Muscle of leg (tissue), 11 donors: ENCODE data around the gene MAN2A2. TPM values are rescaled to one million over a fixed set of nuclear protein-coding genes. Genes with fewer than 3 reads are reported as not detected.

ENCODE experiments used
- DNase-seq: peaks from one replicate; pipeline ENCODE4 v3.0.0; 2013
- H3K27ac ChIP-seq: one replicate; pipeline ENCODE4 v1.5.1; 2013; ENCODE audit warnings: mild to moderate bottlenecking, low read length, control low read depth
- H3K27me3 ChIP-seq: one replicate; pipeline ENCODE4 v1.6.1; 2013; ENCODE audit warnings: low read length; ENCODE audit not compliant: control insufficient read depth, insufficient read depth
- H3K36me3 ChIP-seq: one replicate; pipeline ENCODE4 v1.6.1; 2013; ENCODE audit warnings: low read length; ENCODE audit not compliant: control insufficient read depth, insufficient read depth
- H3K4me1 ChIP-seq: one replicate; pipeline ENCODE4 v1.6.1; 2013; ENCODE audit warnings: low read length; ENCODE audit not compliant: control insufficient read depth, insufficient read depth
- H3K4me3 ChIP-seq: one replicate; pipeline ENCODE4 v1.5.1; 2013; ENCODE audit warnings: low read length, control low read depth
- H3K9me3 ChIP-seq: replicated peaks from 2 replicates; pipeline ENCODE4 v1.6.1; 2013; ENCODE audit warnings: low read depth, low read length; ENCODE audit not compliant: control insufficient read depth
- WGBS: methylation state at CpG from one replicate; pipeline ENCODE4 v1.1.5; 2013; ENCODE audit warnings: missing lambda C conversion rate; ENCODE audit not compliant: insufficient coverage; 5-methylcytosine and 5-hydroxymethylcytosine counted together
- polyA plus RNA-seq, 8 donors: library from polyadenylated mRNA; unstranded; fragments of 120-200 nt; gene quantifications; one replicate each; pipeline versions ENCODE4 v1.2.1 to v1.2.3, GENCODE V29; 2013; ENCODE audit warnings: inconsistent platforms in 1 of 8, low replicate concordance in 1 of 8; ENCODE audit not compliant: insufficient read length in 8 of 8, insufficient read depth in 1 of 8
- total RNA-seq: library from RNA; stranded (reverse); fragments of 120-200 nt; gene quantifications from one replicate; pipeline ENCODE4 v1.2.4, GENCODE V29; 2013

Gene MAN2A2
- total and polyA plus RNA-seq, 9 donors = 9.2 to 40.3 (median 28.5) TPM

DNA sequence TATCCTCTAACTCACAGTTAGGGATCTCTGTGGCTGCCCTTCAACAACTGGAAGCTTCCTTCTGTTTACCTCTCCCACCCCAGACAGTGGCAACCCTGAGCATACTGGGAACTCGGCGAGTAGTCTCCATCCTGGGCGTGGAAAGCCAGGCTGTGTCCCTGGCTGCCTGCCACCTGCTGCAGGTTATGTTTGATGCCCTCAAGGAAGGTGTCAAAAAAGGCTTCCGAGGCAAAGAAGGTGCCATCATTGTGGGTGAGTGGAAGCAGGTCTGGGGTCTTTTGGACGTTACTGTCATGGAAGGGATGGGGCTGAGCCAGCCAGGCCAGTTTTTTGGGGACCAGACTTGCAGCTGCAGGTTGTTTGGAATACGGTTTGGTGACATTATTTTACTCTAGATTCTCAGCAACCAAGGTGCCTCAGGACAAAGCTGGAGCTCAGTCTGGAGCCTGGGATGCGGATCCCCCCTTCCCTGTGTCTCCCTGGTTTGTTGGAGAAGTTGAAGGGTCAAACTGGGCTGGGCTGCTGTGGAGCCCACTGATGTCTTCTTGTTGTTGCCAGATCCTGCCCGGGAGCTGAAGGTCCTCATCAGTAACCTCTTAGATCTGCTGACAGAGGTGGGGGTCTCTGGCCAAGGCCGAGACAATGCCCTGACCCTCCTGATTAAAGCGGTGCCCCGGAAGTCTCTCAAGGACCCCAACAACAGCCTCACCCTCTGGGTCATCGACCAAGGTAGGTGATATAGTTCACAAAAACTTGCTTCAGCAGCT lies 39.4 kb downstream of the MAN2A2 start:
- H3K4me3 ChIP-seq = no peak overlapping the region
- H3K9me3 ChIP-seq = no peaks in the 10 kb centered on the region
- WGBS = 96% methylated on average over 7 of the region's 12 CpGs
- DNase-seq = no peak
- no peaks in the 10 kb centered on the region for H3K4me1 ChIP-seq
- H3K27me3 ChIP-seq = no peaks in the 10 kb centered on the region
- no peak overlapping the region for H3K27ac ChIP-seq
- peaks cover 85% of the 10 kb centered on the region for H3K36me3 ChIP-seq

DNA sequence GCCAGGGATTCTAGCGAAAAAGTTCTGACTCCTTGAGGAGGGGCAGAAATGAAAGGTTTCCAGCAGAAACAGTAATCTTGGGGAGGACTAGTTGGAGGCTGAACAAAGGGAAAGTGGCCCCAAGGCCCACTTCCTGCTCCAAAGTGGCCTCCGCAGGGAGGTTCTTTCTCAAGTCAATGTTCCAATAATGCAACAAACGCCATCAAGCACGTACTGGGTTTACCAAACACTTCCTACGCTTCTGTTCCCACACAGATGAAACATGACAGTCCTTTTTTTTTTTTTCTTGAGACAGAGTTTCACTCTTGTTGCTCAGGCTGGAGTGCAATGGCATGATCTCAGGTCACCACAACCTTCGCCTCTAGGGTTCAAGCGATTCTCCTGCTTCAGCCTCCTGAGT lies 42.0 kb downstream of the MAN2A2 start:
- no peak for DNase-seq
- WGBS = 68% methylated on average over 5 of the region's 7 CpGs
- Histone ChIP-seq H3K4me1 (no peaks in the 10 kb centered on the region), H3K27ac (no peak overlapping the region), H3K9me3 (no peaks in the 10 kb centered on the region), H3K4me3 (no peak overlapping the region), H3K36me3 (peaks cover 85% of the 10 kb centered on the region), H3K27me3 (no peaks in the 10 kb centered on the region)

DNA sequence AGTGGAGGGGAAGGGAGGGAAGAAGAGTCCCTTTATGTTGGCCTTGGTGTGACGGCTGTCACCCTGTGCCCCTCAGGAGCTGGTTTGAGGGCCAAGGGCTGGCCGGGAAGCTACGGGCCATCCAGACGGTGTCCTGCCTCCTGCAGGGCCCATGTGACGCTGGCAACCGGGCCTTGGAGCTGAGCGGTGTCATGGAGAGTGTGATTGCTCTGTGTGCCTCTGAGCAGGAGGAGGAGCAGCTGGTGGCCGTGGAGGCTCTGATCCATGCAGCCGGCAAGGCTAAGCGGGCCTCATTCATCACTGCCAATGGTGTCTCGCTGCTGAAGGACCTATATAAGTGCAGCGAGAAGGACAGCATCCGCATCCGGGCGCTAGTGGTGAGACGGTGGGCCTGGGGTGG lies 43.4 kb downstream of the MAN2A2 start:
- Histone ChIP-seq H3K4me3 (no peak overlapping the region), H3K9me3 (no peaks in the 10 kb centered on the region), H3K4me1 (no peaks in the 10 kb centered on the region), H3K36me3 (peaks cover 86% of the 10 kb centered on the region), H3K27me3 (no peaks in the 10 kb centered on the region), H3K27ac (no peak overlapping the region)
- no peak for DNase-seq
- WGBS = 95% methylated on average over 11 of the region's 16 CpGs

DNA sequence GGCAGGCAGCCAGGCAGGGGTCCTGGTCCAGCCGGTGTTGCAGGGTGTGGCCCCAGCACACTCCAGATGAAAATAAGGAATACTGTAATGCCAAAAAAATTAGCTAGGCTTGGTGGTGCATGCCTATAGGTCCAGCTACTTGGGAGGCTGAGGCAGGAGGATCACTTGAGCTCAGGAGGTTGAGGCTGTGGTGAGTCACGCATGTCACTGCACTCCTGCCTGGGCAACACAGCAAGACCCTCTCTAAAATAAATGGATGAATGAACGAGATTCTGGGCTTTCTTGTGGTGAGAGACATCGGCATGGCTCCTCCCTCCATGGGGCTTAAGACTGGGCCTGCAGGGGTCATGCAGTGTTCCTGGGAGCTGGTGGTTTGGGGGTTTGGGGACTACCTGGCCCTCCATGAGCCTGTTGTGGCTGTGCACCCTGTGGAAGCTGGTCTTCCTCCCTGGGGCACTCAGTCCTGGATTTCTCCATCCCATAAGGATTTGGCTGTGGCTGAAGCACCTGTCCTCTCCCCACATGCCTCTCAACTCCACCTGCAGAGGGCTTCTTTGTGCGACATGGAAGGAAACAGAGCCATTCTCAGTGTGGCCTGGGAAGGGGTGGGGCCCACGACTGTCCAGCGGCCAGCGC lies 44.0 kb downstream of the MAN2A2 start:
- Histone ChIP-seq H3K4me1 (no peaks in the 10 kb centered on the region), H3K36me3 (peaks cover 87% of the 10 kb centered on the region), H3K4me3 (no peak overlapping the region), H3K9me3 (no peaks in the 10 kb centered on the region), H3K27me3 (no peaks in the 10 kb centered on the region), H3K27ac (no peak overlapping the region)
- no peak for DNase-seq
- 70% methylated on average over 6 of the region's 8 CpGs for WGBS

DNA sequence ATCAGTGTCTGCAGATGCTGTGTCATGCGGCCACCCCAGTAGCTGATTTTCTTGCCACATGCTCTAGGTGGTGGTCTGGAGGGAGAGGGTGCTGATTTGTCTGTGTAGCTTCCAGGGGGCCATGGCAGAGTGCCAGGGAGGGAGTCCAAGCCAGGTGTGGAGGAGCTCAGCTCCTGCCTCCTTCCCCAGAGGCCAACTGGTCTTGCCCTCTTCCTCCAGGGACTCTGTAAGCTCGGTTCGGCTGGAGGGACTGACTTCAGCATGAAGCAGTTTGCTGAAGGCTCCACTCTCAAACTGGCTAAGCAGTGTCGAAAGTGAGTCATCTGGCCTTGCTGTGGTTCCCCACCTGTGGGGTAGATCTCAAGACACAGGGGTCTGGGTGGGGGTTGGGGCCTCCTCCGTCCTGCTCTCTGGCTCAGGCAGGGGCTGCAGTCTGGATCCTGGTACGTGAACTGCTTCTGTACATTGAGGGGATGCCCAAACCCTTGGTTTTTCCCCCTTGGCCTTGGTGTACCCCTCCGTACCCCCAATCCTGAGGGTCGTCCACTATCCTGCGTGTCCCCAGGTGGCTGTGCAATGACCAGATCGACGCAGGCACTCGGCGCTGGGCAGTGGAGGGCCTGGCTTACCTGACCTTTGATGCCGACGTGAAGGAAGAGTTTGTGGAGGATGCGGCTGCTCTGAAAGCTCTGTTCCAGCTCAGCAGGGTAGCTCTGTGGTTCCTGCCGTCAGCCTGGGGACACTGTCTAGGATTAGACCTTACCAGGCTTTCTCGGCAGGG lies 44.7 kb downstream of the MAN2A2 start:
- Histone ChIP-seq H3K4me1 (no peaks in the 10 kb centered on the region), H3K9me3 (no peaks in the 10 kb centered on the region), H3K27me3 (no peaks in the 10 kb centered on the region), H3K4me3 (no peak overlapping the region), H3K27ac (no peak overlapping the region), H3K36me3 (peaks cover 84% of the 10 kb centered on the region)
- DNase-seq = no peak
- WGBS = 81% methylated on average over 18 of the region's 18 CpGs

DNA sequence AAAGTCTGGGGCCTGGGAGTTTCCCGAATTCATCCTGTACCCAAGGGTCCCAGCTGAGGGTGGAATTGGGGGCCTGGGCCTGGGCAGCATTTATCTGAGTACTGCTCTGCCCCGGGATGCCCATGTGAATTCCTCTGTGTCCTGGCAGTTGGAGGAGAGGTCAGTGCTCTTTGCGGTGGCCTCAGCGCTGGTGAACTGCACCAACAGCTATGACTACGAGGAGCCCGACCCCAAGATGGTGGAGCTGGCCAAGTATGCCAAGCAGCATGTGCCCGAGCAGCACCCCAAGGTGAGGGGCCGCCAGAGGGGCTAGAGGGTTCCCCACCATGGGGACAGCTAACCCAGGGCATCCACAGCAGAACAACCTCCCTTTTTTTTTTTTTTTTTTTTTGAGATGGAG lies 45.4 kb downstream of the MAN2A2 start:
- Histone ChIP-seq H3K36me3 (peaks cover 84% of the 10 kb centered on the region), H3K27ac (no peak overlapping the region), H3K4me3 (no peak overlapping the region), H3K27me3 (no peaks in the 10 kb centered on the region), H3K9me3 (no peaks in the 10 kb centered on the region), H3K4me1 (no peaks in the 10 kb centered on the region)
- no peak for DNase-seq
- WGBS = 97% methylated on average over 7 of the region's 8 CpGs

DNA sequence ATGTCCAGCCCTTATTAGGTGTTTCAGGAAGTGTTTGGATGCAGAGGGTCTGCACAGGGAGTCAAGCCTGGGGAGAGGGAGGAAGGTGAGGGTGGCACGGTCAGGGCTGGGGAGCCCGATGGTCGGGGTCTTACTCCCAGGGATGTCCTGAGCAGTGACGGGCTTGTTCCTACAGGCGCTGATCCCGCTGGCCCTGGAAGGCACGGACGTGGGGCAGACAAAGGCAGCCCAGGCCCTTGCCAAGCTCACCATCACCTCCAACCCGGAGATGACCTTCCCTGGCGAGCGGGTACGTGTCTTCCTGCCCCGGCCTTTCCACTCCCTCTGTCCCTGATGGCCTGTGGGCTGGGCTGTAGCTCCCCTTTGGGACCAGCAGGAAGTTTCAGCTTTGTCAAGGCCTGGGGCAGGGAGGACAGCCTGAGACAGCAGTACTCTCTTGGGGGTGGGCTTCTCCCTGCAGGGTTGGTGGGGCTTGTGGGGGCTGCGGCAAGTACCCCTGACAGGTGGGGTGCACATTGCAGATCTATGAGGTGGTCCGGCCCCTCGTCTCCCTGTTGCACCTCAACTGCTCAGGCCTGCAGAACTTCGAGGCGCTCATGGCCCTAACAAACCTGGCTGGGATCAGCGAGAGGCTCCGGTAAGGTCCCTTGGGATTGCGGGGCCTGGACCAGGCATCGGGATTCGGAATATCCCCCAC lies 47.0 kb downstream of the MAN2A2 start:
- WGBS = 91% methylated on average over 21 of the region's 23 CpGs
- peaks cover 75% of the 10 kb centered on the region for H3K36me3 ChIP-seq
- no peaks in the 10 kb centered on the region for H3K9me3 ChIP-seq
- H3K27me3 ChIP-seq = no peaks in the 10 kb centered on the region
- H3K4me3 ChIP-seq = no peak overlapping the region
- H3K4me1 ChIP-seq = peaks cover 4% of the 10 kb centered on the region
- DNase-seq = no peak
- H3K27ac ChIP-seq = no peak overlapping the region

DNA sequence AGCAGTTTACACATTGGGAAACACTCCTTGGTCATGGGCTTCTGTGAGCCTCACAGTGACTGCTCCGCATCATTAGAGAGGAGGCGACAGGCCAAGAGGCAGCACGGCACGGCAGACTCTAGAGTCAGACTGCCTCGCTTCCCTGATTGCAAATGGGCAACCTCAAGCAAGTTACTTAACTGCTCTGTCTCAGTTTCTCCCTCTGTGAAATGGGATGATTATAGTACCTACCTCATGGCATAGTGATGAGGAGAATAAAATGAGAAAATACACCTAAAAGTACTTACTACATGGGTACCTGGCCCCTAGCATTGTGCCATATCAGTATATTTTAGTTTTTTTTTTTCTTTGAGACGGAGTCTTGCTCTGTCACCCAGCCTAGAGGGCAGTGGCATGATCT lies 47.6 kb downstream of the MAN2A2 start:
- H3K27me3 ChIP-seq = no peaks in the 10 kb centered on the region
- H3K27ac ChIP-seq = no peak overlapping the region
- DNase-seq = no peak
- peaks cover 72% of the 10 kb centered on the region for H3K36me3 ChIP-seq
- no peaks in the 10 kb centered on the region for H3K9me3 ChIP-seq
- H3K4me1 ChIP-seq = peaks cover 10% of the 10 kb centered on the region
- WGBS = 90% methylated on average over 4 of the region's 6 CpGs
- no peak overlapping the region for H3K4me3 ChIP-seq

DNA sequence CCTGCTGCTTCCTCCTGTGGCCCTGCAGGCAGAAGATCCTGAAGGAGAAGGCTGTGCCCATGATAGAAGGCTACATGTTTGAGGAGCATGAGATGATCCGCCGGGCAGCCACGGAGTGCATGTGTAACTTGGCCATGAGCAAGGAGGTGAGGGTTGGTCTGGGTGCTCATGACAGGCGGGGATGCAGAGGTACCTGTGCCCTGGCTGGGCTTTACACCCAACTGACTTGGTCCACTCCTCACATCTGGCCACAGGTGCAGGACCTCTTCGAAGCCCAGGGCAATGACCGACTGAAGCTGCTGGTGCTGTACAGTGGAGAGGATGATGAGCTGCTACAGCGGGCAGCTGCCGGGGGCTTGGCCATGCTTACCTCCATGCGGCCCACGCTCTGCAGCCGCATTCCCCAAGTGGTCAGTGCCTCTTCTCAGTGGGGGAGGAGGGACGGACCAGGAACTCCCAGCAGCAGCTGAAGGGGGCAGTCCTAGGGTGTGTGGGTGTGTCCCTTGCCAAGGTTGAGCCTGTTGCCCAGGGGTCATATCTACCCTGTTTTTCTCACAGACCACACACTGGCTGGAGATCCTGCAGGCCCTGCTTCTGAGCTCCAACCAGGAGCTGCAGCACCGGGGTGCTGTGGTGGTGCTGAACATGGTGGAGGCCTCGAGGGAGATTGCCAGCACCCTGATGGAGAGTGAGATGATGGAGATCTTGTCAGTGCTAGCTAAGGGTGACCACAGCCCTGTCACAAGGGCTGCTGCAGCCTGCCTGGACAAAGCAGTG lies 50.0 kb downstream of the MAN2A2 start:
- no peaks in the 10 kb centered on the region for H3K9me3 ChIP-seq
- 91% methylated on average over 12 of the region's 14 CpGs for WGBS
- H3K27me3 ChIP-seq = no peaks in the 10 kb centered on the region
- no peak overlapping the region for H3K4me3 ChIP-seq
- peaks cover 53% of the 10 kb centered on the region for H3K36me3 ChIP-seq
- no peak for DNase-seq
- peaks cover 27% of the 10 kb centered on the region for H3K4me1 ChIP-seq
- H3K27ac ChIP-seq = no peak overlapping the region
